Measurements from ENCODE around the gene ABCC8.

Gene ABCC8

GRCh38 chr11:17504330-17505107 is 27.9 kb upstream of the ABCC8 start:
- DNase-seq = peak; percentile 64

- DNase-seq = no peak
Measured at GRCh38 chr11:17502630-17503029, 26.0 kb upstream of the ABCC8 start.

GRCh38 chr11:17500673-17501072 is 24.0 kb upstream of the ABCC8 start:
- DNase-seq = no peak

GRCh38 chr11:17498475-17498874 is 21.8 kb upstream of the ABCC8 start:
- DNase-seq = no peak

- no peak for DNase-seq
Measured at GRCh38 chr11:17498058-17498457, 21.4 kb upstream of the ABCC8 start.

GRCh38 chr11:17496406-17496805 is 19.8 kb upstream of the ABCC8 start:
- DNase-seq = no peak

- no peak for DNase-seq
Measured at GRCh38 chr11:17494019-17494418, 17.4 kb upstream of the ABCC8 start.

- DNase-seq = no peak
Measured at GRCh38 chr11:17490938-17491337, 14.3 kb upstream of the ABCC8 start.

- no peak for DNase-seq
Measured at GRCh38 chr11:17490232-17490631, 13.6 kb upstream of the ABCC8 start.

- DNase-seq = no peak
Measured at GRCh38 chr11:17489751-17490150, 13.1 kb upstream of the ABCC8 start.

GRCh38 chr11:17488563-17488962 is 11.9 kb upstream of the ABCC8 start:
- DNase-seq = no peak

- no peak for DNase-seq
Measured at GRCh38 chr11:17486646-17487045, 10.0 kb upstream of the ABCC8 start.

- no peak for DNase-seq
Measured at GRCh38 chr11:17483505-17483904, 6.9 kb upstream of the ABCC8 start.

- DNase-seq = no peak
Measured at GRCh38 chr11:17481905-17482304, 5.3 kb upstream of the ABCC8 start.

- DNase-seq = no peak
Measured at GRCh38 chr11:17479284-17480214, 2.9 kb upstream of the ABCC8 start.

GRCh38 chr11:17478070-17478469 is 1.4 kb upstream of the ABCC8 start:
- no peak for DNase-seq

- no peak for DNase-seq
Measured at GRCh38 chr11:17477361-17477760, 716 bp upstream of the ABCC8 start.

GRCh38 chr11:17477084-17477333 is 364 bp upstream of the ABCC8 start:
- DNase-seq = no peak

GRCh38 chr11:17475666-17476316 is 854 bp downstream of the ABCC8 start:
- DNase-seq = no peak

GRCh38 chr11:17473071-17473744 is 3.4 kb downstream of the ABCC8 start:
- no peak for DNase-seq

- DNase-seq = no peak
Measured at GRCh38 chr11:17472467-17472866, 4.2 kb downstream of the ABCC8 start.

GRCh38 chr11:17471501-17471900 is 5.1 kb downstream of the ABCC8 start:
- DNase-seq = no peak

GRCh38 chr11:17469998-17470397 is 6.6 kb downstream of the ABCC8 start:
- no peak for DNase-seq
